GM19023 (cell line): ENCODE data around the gene EBNA1BP2.
"Not testable (repeated sequence)": the region's sequence is repeated elsewhere in the genome, so short reads cannot be mapped to it uniquely, and the experiment has no call there.

Experiments
- ATAC-seq: cut with Tn5 transposase; IDR thresholded peaks from one replicate; pipeline ENCODE4 v1.9.1; 2021; ENCODE audit warnings: mild to moderate bottlenecking, moderate library complexity; ENCODE audit not compliant: unreplicated experiment

The EBNA1BP2 gene, protein sequence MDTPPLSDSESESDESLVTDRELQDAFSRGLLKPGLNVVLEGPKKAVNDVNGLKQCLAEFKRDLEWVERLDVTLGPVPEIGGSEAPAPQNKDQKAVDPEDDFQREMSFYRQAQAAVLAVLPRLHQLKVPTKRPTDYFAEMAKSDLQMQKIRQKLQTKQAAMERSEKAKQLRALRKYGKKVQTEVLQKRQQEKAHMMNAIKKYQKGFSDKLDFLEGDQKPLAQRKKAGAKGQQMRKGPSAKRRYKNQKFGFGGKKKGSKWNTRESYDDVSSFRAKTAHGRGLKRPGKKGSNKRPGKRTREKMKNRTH

GRCh38 chr1:43171876-43172526 lies at the start of gene EBNA1BP2, which contains the start of gene CFAP57:
TSS of gene EBNA1BP2 (minus strand) at chr1:43172290. CDS start at chr1:43172118, 172 bp downstream.
TSS of gene CFAP57 (plus strand) at chr1:43172330. CDS start at chr1:43172754, 424 bp downstream.
- peak; percentile 86 for ATAC-seq

DNA sequence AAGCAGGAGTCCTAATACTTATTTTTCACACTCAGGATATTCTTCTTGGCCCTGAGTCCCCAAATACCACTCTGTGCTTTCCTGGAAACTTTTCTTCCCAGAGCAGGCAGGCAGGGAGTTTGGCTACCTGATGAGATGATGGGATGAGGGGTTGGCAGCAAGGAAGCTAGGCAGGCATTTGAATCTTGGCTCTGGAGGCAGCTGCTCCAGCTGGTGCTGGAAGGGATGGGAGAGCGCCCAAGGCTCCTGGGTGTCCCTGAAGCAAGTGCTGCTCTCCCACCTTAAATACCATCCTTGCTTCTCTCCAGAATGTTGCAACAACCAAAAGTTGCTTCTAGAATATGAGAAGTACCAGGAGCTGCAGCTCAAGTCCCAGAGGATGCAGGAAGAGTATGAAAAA lies 49.7 kb upstream of the EBNA1BP2 start:
- no peak for ATAC-seq

DNA sequence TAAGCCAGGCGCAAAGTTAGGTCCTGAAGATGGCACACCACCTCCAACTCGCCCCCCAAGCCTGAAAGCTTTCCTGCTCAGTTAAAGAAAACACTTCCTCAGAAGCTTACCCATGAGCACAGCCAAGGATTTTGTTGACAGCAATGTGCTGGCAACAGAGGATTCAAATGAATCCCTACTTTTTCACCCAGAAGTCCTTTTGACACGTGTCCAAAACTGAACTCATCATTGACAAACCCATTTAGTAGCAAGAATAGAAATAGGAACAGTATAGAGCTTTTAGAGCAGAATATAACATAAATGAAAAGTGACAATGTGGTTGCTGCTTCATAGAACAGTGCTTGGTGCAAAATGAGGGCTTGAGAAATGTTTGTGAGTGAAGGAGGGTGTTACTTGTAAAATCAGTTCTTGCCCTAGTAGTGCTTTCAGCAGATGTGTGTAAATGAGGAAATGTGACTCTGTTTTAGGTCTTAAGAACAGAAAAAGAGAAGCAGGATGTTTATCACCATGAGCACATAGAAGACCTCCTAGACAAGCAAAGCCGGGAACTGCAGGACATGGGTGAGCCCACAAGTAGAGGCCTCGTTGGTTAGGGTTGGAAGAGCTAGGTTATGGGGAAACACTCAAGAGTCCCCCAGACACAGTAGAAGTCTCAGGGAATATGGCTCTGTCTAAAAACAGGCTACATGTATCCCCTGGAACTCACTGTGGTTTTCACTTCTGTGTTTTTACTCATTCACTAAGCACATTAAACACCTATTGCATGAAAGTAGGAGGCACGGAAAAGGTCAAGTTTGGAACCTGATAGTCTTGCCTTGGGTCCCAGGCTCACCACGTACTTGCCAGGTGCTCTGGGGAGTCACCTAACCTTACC lies 49.1 kb upstream of the EBNA1BP2 start:
- ATAC-seq: peak; percentile 58

- no peak for ATAC-seq
Observed at GRCh38 chr1:43217747-43218146, 45.7 kb upstream of the EBNA1BP2 start.

DNA sequence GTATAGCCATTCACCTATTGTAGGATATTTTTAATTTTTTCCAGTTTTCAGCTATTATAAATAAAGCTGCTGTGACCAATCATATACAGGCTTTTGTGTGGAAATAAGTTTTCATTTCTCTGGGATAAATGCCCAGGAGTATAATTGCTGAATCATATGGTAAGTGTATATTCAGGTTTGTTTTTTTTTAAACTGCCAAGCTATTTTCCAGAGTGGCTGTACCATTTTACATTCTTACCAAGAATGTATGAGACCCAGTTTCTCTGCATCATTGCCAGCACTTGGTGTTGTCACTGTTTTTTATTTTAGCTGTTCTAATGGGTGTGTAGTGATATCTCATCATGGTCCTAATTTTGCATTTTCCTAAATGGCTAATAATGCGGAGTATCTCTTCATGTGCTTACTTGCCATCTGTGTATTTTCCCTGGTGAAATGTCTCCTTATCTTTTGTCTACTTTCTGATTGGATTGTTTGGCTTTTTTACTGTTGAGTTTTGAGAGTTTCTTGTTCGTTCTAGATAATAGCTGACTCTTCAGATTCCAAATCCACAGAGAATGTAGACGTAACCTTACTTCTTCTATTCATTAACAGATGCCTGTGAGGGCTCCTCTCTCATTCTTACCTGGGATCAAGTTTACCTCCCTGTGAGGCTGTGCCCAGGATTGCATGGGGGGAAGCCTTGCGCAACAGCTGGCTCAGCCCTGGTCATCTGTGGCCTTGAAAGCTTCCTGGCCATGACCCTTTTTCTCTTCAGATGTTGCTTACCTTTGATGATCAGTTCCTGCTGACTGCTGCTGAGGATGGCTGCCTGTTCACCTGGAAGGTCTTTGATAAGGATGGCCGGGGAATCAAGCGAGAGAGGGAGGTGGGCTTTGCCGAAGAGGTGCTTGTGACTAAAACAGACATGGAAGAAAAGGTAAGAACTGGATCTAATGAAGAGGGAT lies 42.7 kb upstream of the EBNA1BP2 start:
- no peak for ATAC-seq

DNA sequence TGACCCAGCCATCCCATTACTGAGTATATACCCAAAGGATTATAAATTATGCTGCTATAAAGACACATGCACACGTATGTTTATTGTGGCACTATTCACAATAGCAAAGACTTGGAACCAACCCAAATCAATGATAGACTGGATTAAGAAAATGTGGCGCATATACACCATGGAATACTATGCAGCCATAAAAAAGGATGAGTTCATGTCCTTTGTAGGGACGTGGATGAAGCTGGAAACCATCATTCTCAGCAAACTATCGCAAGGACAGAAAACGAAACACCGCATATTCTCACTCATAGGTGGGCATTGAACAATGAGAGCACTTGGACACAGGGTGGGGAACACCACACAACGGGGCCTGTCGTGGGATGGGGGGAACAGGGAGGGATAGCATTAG lies 36.2 kb upstream of the EBNA1BP2 start:
- not testable (repeated sequence) for ATAC-seq

- no peak for ATAC-seq
Observed at GRCh38 chr1:43207229-43207853, 35.3 kb upstream of the EBNA1BP2 start.

DNA sequence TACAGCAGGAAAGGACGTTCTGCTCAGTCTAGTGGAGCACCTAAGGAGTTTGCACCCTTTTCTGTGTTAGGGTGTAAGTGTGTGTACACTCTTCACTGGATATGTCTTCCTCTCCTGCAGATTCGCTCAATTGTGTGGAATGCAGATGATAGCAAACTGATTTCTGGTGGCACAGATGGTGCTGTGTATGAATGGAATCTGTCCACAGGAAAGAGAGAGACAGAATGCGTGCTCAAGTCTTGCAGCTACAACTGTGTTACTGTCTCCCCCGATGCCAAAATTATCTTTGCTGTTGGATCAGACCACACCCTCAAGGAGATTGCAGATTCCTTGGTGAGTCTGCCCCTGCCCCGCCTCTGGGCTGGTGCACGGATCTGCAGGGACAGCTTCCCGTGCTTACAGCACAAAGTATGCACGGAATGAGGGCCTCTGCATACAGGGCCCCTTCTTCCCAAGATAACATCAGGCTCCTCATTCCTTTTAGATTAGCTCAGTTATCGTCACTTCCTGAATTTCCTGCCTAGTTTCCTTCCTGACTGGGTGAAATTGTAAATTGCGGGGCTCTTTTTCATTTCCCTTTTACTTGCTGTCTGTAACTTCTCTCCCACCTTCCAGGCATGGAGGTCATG lies 34.6 kb upstream of the EBNA1BP2 start:
- ATAC-seq: no peak

DNA sequence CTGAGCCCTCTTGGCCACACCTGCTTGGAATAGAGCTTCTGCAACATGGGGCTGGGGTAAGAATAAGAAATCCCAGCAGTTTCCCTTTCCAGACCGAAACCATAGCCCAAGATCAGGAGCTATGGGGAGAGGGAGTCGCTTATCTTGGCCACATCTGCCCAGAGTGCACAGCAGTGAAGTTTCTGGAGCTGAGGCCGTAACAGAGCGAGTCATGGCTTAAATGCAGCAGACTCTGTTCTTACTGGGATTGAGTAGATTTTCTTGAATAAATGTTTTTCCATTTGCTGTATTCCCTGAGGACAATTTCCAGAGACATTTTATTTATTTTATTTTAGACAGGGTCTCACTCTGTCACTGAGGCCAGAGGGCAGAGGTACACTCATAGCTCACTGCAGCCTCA lies 33.6 kb upstream of the EBNA1BP2 start:
- ATAC-seq: no peak

GRCh38 chr1:43204394-43204793 lies 32.3 kb upstream of the EBNA1BP2 start:
- no peak for ATAC-seq

DNA sequence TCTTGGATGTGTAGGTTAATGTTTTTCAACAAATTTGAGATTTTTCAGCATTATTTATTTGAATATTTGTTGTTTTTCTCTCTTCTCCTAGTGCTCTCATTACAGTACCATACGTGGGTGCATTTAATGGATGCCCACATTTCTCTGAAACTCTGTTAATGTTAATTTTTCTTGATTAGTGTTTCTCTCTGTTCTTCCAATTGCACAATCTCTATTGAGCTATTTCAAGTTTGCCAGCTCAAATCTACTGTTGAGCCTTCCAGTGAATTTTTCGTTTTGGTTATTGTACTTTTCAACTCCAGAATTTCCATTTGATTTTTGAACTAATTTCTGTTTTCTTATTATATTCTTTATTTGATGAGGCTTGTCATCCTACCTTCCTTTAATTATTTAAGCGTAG lies 31.8 kb upstream of the EBNA1BP2 start:
- no peak for ATAC-seq

DNA sequence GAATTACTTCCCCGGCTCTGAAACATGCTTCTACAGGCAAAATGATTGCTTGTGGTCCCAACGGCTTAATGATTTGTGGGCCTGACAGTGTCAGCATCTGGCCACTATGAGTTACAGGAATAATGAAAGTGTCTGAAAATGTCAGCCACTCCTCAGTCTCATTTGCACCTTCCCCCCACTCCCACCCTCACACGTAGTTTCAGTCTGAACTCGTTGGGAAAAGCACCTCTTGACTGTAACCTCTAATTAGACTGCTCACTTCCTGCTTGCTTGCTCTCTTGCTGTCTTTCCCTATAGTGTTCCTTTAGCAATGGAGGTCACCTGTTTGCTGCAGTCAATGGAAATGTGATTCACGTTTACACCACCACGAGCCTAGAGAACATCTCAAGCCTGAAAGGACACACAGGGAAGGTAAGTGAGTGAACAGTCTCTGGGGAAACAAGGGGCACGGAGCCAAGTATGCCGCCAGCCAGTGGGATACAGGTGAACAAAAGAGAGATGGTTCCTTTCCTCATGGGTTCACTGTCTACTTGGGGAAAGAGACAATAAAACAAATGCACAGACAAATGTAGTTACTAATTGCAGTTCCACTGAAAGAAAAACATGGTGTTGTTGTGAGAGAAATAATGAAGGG lies 27.1 kb upstream of the EBNA1BP2 start:
- no peak for ATAC-seq

- ATAC-seq: no peak
Observed at GRCh38 chr1:43197343-43198127, 25.4 kb upstream of the EBNA1BP2 start.

DNA sequence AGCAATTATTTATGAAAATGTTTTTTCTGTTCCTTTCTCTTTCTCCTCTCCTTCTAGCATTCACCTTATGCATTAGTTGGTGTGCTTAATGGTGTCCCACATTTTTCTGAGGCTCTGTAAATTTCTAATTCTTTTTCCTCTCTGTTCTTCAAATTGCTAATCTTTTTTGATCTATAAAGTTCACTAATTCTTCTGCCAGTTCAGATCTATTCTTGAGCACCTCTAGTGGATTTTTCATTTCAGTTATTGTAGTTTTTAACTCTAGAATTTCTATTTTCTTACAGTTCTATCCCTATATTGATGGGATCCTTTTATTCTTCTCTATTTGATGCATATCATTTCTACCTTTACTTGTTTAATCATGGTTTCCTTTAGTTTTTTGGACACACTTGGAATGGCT lies 22.4 kb upstream of the EBNA1BP2 start:
- no peak for ATAC-seq

DNA sequence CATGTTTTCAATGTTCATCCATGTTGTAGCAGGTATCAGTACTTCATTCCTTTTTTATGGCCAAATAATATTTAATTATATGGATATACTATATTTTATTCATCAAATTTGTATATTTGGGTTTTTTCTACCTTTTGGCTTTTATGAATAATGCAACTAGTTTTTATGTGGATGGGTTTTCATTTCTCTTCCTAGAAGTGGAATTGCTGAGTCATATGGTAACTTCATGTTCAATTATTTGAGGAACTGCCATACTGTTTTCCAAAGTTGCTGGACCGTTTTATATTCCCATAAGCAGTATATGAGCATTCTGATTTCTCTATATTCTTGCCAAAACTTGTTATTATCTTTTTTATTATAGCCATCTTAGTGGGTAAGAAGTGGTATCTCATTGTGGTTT lies 16.0 kb upstream of the EBNA1BP2 start:
- no peak for ATAC-seq

DNA sequence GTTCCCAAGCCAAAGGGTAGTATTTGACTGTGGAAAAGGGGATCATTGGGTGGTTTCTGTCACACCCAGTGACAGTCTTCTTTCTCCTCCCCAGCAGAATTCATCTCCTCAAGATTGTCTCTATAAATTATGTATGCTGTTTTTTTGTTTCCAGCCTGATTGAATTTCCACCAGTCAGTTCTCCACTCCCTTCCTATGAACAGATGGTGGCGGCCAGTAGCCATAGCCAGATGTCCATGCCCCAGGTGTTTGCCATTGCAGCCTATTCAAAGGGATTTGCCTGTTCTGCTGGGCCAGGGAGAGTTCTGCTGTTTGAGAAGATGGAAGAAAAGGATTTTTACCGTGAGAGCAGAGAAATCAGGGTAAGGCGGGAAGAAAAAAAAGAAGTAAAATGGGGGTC lies 12.9 kb upstream of the EBNA1BP2 start:
- ATAC-seq: no peak

GRCh38 chr1:43184388-43184787 lies 12.3 kb upstream of the EBNA1BP2 start:
- no peak for ATAC-seq

DNA sequence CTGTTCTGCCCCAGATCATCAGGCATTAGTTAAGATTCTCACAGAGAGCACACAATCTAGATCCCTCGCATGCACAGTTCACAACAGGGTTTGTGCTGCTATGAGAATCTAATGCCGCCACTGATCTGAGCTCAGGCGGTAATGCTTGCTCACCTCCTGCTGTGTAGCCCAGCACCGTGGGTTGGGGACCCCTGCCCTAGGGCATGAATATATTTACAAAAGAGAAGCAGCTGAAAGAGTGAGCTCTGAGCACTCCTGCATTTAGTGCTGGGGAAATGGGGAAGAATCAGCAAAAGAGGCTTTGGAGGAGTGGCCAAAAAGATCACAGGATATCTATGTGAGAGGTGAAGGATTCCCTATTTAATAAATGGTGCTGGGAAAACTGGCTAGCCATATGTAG lies 5.6 kb upstream of the EBNA1BP2 start:
- no peak for ATAC-seq
